Caco-2 (cell line): Measurements from ENCODE around the gene NIP7. TPM values are rescaled to one million over a fixed set of nuclear protein-coding genes. Genes with fewer than 3 reads are reported as not detected.

Experiments
- BruUV-seq: library from RNA; stranded (reverse); fragments of 400-500 nt; replicated peaks from 2 replicates; lab custom pipeline; 2021; lab: Mats Ljungman, UMichigan
- CTCF ChIA-PET: fragments of 300-600 bp; sonication (Branson Sonifier 250); formaldehyde crosslinking; loops from one replicate; lab custom pipeline; 2022; ENCODE audit warnings: antibody characterized with exemption; lab: Charles Lee
- POLR2A ChIA-PET: fragments of 300-600 bp; sonication (Branson Sonifier 250); formaldehyde crosslinking; loops from one replicate; lab custom pipeline; 2022; ENCODE audit warnings: antibody characterized with exemption; lab: Charles Lee
- DNase-seq, 2 experiments: peaks; one replicate each; pipeline versions ENCODE4 v3.0.0 to v3.0.0-alpha.2; 2020 to 2022
- H3K27me3 ChIP-seq: replicated peaks from 2 replicates; pipeline ENCODE4 v1.6.0; 2011; ENCODE audit warnings: low read length; ENCODE audit not compliant: control insufficient read depth, insufficient read depth
- H3K36me3 ChIP-seq: 2 replicates; pipeline ENCODE4 v1.5.1; 2011; ENCODE audit warnings: low read length; ENCODE audit not compliant: control insufficient read depth, insufficient read depth
- H3K4me1 ChIP-seq: fragments of 250-450 bp; sonication (Bioruptor Pico); 2 replicates; pipeline ENCODE4 v1.5.1; 2020; ENCODE audit warnings: mild to moderate bottlenecking
- H3K4me3 ChIP-seq: 2 replicates; pipeline ENCODE4 v1.5.1; 2011; ENCODE audit warnings: low read depth, mild to moderate bottlenecking, control low read depth, low read length
- H3K9me3 ChIP-seq: fragments of 250-450 bp; sonication (Bioruptor Pico); 2 replicates; pipeline ENCODE4 v1.5.1; 2020; ENCODE audit warnings: mild to moderate bottlenecking, moderate library complexity
- H3K27ac Mint-ChIP-seq: one replicate; pipeline ENCODE4 v1.8.0; 2022; ENCODE audit warnings: mixed read lengths; ENCODE audit not compliant: unreplicated experiment
- H3K27me3 Mint-ChIP-seq: one replicate; pipeline ENCODE4 v1.8.0; 2022; ENCODE audit warnings: mixed read lengths; ENCODE audit not compliant: insufficient read depth, unreplicated experiment
- H3K36me3 Mint-ChIP-seq: one replicate; pipeline ENCODE4 v1.8.0; 2022; ENCODE audit warnings: mild to moderate bottlenecking, mixed read lengths; ENCODE audit not compliant: insufficient read depth, unreplicated experiment
- H3K4me1 Mint-ChIP-seq: one replicate; pipeline ENCODE4 v1.8.0; 2022; ENCODE audit warnings: low read depth, mixed read lengths; ENCODE audit not compliant: unreplicated experiment
- H3K4me3 Mint-ChIP-seq: one replicate; pipeline ENCODE4 v1.8.0; 2022; ENCODE audit warnings: mild to moderate bottlenecking, moderate library complexity, mixed read lengths; ENCODE audit not compliant: unreplicated experiment
- H3K9me3 Mint-ChIP-seq: one replicate; pipeline ENCODE4 v1.8.0; 2022; ENCODE audit warnings: mixed read lengths; ENCODE audit not compliant: unreplicated experiment
- intact Hi-C: fragments of 100-400 bp; cut with micrococcal nuclease; formaldehyde crosslinking; loops from one replicate; pipeline ENCODE4 v1.10.0; 2022; ENCODE audit not compliant: unreplicated experiment
- total RNA-seq: library from RNA; stranded (reverse); gene quantifications from 2 replicates; pipeline ENCODE4 v1.2.3, GENCODE V29; 2022
- TF ChIP-seq, protein P1 (sequence below), 2 experiments: fragments of 200-600 bp in 1 of 2; IDR thresholded peaks; 1 replicate in 1 of 2; 2 replicates in 1 of 2; pipeline versions ENCODE4 v1.5.1 to v1.8.0; 2011 to 2022; ENCODE audit warnings: antibody characterized with exemption in 1 of 2, control low read depth in 1 of 2, inconsistent platforms in 1 of 2, low read depth in 1 of 2, low read length in 1 of 2, mild to moderate bottlenecking in 1 of 2, moderate library complexity in 1 of 2; ENCODE audit not compliant: insufficient read depth in 1 of 2, severe bottlenecking in 1 of 2, unreplicated experiment in 1 of 2

The NIP7 gene
- total RNA-seq, 1 experiment from 2014 or later = 65.6 TPM

DNA sequence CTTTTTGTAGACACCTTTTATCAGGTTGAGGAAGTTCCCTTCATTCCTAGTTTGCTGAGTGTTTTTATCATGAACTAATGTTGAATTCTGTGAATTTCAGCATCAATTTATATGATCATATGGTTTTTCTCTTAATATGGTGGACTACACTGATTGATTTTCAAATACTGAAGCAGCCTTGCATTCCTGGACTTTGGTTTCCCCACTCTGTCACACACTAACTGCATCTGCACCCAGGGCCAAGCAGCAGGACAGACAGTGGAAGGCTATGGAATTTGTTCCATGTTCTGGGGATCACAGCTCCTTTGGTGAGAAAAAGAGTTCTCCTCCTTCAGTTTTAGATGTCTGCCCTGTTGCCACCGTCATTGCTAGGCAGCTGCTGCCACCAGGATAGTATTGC lies 38.5 kb downstream of the NIP7 start:
- Histone ChIP-seq H3K36me3 (peaks cover 5% of the 10 kb centered on the region; the same call in 1 of the 2 replicates), H3K4me1 (peaks cover 13% of the 10 kb centered on the region), H3K9me3 (no peaks in the 10 kb centered on the region), H3K4me3 (no peak overlapping the region), H3K27me3 (no peaks in the 10 kb centered on the region)
- H3K27me3 Mint-ChIP-seq = no peaks in the 10 kb centered on the region
- H3K4me1 Mint-ChIP-seq = peaks cover 12% of the 10 kb centered on the region
- POLR2A ChIA-PET = interaction anchor here (0.6 kb wide), 2 partner anchors 31 to 275 kb away, joined by 4 to 5 read pairs; no protein-coding TSS in a partner anchor
- BruUV-seq = no TSS peak
- H3K27ac Mint-ChIP-seq = peak overlapping the region; percentile 15
- peaks cover 63% of the 10 kb centered on the region for H3K36me3 Mint-ChIP-seq
- TF ChIP-seq, protein P1, sequence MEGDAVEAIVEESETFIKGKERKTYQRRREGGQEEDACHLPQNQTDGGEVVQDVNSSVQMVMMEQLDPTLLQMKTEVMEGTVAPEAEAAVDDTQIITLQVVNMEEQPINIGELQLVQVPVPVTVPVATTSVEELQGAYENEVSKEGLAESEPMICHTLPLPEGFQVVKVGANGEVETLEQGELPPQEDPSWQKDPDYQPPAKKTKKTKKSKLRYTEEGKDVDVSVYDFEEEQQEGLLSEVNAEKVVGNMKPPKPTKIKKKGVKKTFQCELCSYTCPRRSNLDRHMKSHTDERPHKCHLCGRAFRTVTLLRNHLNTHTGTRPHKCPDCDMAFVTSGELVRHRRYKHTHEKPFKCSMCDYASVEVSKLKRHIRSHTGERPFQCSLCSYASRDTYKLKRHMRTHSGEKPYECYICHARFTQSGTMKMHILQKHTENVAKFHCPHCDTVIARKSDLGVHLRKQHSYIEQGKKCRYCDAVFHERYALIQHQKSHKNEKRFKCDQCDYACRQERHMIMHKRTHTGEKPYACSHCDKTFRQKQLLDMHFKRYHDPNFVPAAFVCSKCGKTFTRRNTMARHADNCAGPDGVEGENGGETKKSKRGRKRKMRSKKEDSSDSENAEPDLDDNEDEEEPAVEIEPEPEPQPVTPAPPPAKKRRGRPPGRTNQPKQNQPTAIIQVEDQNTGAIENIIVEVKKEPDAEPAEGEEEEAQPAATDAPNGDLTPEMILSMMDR (IDR thresholded peaks at IDR 0.05; ENCODE audit: insufficient read depth in 1 of 2, low read depth in 1 of 2, low read length in 1 of 2, severe bottlenecking in 1 of 2, unreplicated experiment in 1 of 2) = no peak
- no peaks in the 10 kb centered on the region for H3K9me3 Mint-ChIP-seq
- DNase-seq = no peak
- CTCF ChIA-PET = no interaction called here
- intact Hi-C loops = no loop called here
- no peak overlapping the region for H3K4me3 Mint-ChIP-seq

DNA sequence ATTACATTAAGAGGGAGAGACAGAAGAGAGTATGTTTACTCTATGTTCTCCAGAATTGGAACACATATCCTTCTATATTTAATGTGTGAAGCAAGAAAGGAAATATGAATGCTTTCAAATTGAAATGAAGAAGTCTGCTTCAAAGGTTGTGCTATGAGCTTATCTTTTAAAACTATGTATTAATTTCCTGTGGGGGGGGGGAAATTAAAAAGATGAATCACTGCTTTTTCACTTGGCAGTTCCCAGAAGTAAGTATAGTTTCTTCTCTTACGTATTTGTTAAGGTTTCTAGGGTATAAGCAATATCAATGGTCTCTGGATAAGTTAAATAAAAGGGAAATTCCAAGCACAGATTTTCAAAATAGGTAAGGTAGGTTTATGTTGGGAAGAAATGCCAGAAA lies 39.2 kb downstream of the NIP7 start:
- Mint-ChIP-seq H3K4me3 (no peak overlapping the region), H3K9me3 (no peaks in the 10 kb centered on the region), H3K27me3 (no peaks in the 10 kb centered on the region), H3K4me1 (peaks cover 12% of the 10 kb centered on the region), H3K36me3 (peaks cover 70% of the 10 kb centered on the region), H3K27ac (no peak overlapping the region)
- POLR2A ChIA-PET = interaction anchor here (0.6 kb wide), 1 partner anchor 32 kb away, joined by 4 read pairs; no protein-coding TSS in a partner anchor
- H3K4me1 ChIP-seq = peaks cover 6% of the 10 kb centered on the region
- DNase-seq = no peak
- no peaks in the 10 kb centered on the region for H3K27me3 ChIP-seq
- peaks cover 5% of the 10 kb centered on the region; the same call in 1 of the 2 replicates for H3K36me3 ChIP-seq
- no peak overlapping the region for H3K4me3 ChIP-seq
- CTCF ChIA-PET = no interaction called here
- no TSS peak for BruUV-seq
- intact Hi-C loops = no loop called here
- TF ChIP-seq, protein P1 (IDR thresholded peaks at IDR 0.05; ENCODE audit: insufficient read depth in 1 of 2, low read depth in 1 of 2, low read length in 1 of 2, severe bottlenecking in 1 of 2, unreplicated experiment in 1 of 2) = no peak
- no peaks in the 10 kb centered on the region for H3K9me3 ChIP-seq

DNA sequence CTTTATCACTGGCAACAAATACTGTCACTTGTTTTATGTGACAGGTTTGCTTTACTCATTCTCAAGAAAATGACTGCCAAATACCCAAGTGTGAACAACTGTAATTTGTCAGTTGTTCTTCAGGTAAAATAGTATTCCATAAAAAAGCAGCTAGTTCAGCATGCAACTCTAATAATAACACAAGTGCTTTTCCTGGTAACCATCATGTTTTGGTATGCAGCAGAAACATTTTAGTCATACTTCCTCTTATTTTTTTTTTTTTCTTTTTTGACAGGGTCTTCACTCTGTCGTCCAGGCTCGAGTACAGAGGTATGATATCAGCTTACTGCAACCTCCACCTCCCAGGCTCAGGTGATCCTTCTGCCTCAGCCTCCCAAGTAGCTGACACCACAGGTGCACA lies 41.7 kb downstream of the NIP7 start:
- peaks cover 19% of the 10 kb centered on the region for H3K4me1 Mint-ChIP-seq
- DNase-seq = no peak
- no peaks in the 10 kb centered on the region for H3K27me3 Mint-ChIP-seq
- H3K9me3 ChIP-seq = no peaks in the 10 kb centered on the region
- H3K27ac Mint-ChIP-seq = no peak overlapping the region
- H3K36me3 ChIP-seq = peaks cover 5% of the 10 kb centered on the region; the same call in 1 of the 2 replicates
- intact Hi-C loops = no loop called here
- BruUV-seq = no TSS peak
- no peaks in the 10 kb centered on the region for H3K27me3 ChIP-seq
- CTCF ChIA-PET = no interaction called here
- peaks cover 93% of the 10 kb centered on the region for H3K36me3 Mint-ChIP-seq
- no peak overlapping the region for H3K4me3 Mint-ChIP-seq
- TF ChIP-seq, protein P1 (IDR thresholded peaks at IDR 0.05; ENCODE audit: insufficient read depth in 1 of 2, low read depth in 1 of 2, low read length in 1 of 2, severe bottlenecking in 1 of 2, unreplicated experiment in 1 of 2) = no peak
- H3K9me3 Mint-ChIP-seq = no peaks in the 10 kb centered on the region
- no peak overlapping the region for H3K4me3 ChIP-seq
- peaks cover 8% of the 10 kb centered on the region for H3K4me1 ChIP-seq
- POLR2A ChIA-PET = no interaction called here
